Activated CD8-positive, alpha-beta memory T cell treated with anti-CD3 and anti-CD28 coated beads for 1 hour (primary cell): ENCODE data around the gene CREBRF.
"Not testable (repeated sequence)": the region's sequence is repeated elsewhere in the genome, so short reads cannot be mapped to it uniquely, and the experiment has no call there.

ENCODE experiments used
- DNase-seq, 2 donors: peaks; one replicate each; pipeline ENCODE4 v3.0.0-alpha.2; 2020; ENCODE audit warnings: low read depth in 1 of 2; ENCODE audit errors: extremely low read depth in 1 of 2

CREBRF gene

DNA sequence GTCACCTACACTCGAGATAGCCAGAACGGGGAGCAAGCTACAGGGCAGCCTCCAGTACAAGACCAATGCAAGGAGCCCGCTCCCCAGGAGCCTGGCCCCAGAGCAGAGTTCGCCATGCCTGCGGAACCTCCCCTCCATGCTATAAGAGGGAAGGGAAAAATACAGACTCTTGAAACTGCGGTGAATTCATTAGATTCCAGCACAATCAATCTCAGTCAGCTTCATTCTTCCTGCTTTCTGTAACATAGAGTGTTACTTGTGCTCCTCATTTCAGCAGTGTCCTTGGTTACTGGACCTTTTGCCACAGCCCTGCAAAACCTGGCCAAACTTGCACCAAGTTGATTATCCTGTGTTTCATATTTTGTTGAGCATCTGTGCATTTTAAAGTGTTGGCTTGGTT, 22.2 kb upstream of the CREBRF start:
- no peak for DNase-seq

DNA sequence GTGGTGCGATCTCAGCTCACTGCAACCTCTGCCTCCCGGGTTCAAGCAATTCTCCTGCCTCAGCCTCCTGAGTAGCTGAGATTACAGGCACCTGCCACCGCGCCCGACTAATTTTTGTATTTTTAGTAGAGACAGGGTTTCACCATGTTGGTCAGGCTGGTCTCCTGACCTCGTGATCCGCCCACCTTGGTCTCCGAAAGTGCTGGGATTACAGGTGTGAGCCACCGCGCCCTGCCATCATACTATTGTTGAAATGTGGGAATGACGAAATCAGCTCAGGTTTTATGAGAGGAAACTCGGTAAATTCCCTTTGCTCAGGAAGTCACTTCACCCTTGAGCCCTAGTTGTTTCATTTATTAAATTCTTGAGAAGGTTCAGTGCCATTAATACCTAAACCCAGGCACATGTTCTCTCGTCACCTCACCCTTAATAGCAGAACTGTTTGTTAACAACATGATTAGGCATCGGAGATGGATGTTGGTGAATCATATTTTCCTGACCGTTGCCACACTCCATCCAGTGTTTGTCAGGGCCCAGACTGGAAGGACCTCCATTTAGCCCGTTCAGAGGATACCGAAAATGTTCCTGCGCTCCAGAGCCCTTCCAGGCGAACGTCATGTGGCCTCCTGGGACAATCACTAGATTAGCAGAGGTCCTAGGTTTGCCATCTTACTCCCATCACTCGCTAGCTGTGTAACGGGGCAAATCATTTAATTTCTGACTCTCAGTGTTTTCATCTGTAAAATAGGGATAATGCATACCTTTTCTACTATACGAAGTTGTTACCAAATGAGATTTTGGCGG, 20.0 kb upstream of the CREBRF start:
- no peak for DNase-seq

DNA sequence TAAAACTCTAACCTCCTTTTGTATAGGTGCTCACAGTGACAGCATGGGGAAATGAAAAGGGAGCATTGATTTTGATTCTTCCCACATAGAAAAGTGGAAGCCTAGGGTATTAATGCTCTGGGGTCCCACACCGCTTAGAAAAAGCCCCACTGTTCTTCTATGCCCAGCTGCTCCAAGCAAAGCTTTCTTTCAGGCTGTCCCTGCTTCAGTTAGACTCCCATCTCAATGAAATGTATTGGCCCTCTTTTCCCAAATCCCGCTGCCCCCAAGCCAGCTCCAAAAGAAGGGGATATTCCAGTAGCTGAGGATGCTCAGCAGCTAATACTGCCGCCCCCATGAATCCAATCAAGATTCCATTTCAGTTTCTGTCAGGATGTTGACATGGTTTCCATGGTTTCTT, 17.0 kb upstream of the CREBRF start:
- no peak for DNase-seq

DNA sequence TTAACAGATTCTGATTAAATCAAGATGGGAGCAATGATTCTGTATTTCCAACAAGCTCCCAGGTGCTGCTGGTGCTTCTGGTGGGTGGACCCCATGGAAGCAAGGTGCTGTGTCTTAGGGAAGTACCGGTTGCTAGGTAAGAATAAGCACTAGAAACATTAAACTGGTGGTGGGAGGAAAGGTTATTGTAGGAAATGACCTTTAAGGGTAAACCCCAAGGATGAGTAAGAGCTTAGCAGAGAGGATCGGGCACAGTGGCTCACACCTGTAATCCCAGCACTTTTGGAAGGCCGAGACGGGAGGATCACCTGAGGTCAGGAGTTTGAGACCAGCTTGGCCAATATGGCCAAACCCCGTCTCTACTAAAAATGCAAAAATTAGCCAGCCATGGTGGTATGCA, 16.2 kb upstream of the CREBRF start:
- no peak for DNase-seq

DNA sequence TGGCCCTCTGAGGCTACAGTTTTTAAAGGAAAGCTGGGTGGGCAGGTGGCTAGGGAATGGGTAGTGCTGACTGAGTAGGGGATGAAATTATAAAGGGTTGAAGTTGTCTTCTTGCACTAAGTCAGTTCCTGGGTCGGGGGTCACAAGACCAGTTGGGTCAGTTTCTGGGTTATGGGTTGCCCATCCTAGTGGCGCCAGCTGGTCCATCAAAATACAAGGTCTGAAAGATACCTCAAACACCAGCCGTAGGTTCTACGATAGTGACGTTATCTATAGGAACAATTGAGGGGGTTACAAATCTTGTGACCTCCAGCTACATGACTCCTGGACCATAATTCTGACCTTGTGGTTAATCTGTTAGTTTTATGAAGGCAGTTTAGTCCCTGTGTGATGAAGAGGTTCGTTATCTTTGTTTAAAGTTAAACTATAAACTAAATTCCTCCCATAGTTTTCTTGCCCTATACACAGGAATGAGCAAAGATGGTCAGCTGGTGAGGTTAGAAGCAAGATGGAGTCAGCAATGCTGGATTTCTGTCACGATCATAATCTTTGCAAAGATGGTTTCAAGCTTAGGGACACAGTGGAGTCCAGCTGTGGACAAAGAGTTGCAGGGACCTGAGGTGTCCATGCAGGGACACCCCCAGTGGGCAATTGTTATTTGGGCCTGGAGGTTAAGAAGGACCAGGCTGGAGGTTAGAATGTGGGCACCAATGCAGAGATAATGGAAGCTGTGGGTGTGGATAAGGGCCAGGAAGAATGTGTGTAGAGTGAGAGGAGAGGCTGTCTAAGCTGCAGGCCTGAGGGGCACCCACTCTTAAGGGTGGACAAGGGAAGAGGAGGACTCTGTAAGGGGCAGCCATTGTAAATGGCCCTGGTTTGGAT, 14.0 kb upstream of the CREBRF start:
- no peak for DNase-seq

DNA sequence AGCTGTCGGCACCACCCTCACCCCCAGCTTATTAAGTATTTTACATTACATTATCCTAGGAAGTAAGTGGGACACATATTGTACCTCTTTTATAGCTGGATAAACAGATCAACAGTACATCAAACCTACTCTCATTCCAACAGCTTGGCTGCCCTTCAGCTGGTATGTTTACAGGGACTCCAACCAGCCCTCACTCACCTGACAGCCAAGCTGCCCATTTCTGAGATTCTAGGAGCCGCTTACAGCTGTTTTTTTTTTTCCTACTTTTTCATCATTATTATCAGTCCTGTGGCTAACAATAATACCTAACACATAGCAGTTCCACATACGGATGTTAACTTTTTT, 13.4 kb upstream of the CREBRF start:
- no peak for DNase-seq

DNA sequence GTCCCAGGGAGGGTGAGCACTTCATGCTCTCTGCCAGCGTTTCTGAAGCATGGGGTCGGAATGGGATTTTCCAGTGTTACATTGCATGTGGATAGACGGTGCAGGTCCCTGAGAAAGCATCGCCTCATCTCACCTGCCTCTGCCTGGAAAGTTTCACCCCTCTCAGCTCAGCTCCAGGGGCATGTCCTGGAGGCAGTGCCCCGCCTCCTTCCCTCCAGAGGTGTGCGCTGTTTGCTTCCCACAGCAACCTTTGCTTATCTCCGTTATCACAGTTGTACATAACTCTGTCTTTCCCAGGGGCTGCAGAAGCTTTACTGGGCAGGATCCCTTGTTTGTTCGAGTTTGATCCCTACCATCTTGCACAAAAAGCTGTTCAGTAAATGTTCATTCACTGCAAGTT, 10.7 kb upstream of the CREBRF start:
- no peak for DNase-seq

DNA sequence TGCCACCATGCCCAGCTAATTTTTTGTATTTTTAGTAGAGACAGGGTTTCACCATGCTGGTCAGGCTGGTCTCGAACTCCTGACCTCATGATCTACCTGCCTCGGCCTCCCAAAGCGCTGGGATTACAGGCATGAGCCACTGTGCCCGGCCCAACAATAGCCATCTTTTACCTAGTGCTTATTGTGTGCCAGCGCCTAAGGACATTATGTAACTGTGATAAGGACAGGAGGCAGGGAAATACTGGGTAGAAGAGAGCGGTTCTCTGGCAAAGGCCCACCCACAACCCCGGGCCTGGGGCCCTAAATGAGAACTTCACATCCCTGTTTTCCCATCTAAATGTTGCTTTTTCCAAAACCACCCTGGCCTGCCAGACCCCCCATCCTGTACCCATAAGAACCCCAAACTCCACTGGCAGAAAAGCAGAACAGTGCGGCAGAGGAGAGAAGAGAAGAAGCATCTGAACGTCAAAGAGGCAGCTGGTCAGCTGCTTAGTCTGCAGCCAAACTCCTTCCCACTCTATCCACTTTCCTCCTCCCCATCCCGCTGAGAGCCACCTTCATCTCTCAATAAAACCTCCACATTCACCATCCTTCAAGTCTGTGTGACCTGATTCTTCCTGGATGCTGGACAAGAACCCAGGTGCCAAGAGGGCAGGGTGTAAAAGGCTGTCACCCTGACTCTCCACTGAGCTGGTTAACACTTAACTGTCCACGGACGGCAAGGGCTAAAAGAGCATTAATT, 8.9 kb upstream of the CREBRF start:
- not testable (repeated sequence) for DNase-seq

DNA sequence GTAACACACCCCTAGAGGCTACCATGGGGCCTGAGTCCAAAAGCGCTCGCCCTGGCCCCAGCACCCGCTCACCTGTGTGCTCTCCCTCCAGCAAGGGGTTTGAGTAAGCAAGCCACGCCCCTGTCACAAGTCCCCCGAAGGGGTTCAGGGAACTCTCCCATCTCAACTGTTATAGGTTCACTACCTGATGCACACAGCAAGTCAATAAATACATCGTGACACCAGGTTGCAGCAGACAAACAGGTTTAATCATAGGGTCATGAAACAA, 8.4 kb upstream of the CREBRF start:
- no peak for DNase-seq

DNA sequence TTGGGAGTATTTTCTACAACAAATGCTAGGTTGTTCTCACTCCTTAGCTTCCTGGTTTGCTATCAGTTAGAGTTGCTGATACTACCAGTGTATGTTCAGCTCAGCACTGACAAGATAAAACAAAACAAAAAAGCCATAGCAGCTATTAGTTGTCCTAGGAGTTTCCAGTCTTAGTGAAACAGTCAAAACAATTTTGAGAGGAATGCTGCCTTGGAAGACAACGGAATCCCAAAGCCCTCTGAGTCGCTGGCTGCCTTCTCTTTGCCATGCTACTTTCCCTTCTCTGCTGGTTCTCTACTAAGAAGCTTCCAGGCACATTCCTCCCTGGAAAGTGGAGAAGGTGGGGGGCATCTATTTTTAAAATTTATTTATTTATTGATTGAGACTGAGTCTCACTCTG, 5.4 kb upstream of the CREBRF start:
- no peak for DNase-seq

DNA sequence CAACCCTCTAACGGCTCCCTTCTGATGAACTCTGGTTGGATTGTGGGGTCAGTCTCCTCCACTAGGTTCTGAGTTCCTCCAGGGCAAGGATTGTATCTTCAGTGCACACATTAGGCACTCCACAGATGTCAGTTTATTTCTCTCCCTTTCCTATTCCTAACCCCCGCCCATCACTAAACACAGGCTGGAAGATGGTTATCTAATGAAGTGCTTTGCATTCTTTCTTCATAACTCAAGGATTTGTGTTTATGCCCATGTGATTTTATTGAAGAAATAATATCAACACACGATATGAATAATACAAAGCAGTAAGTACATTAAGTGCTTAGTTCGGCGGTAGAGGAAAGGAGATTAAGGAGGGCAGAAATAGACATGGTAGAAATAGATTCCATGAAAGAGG, 4.4 kb upstream of the CREBRF start:
- no peak for DNase-seq

DNA sequence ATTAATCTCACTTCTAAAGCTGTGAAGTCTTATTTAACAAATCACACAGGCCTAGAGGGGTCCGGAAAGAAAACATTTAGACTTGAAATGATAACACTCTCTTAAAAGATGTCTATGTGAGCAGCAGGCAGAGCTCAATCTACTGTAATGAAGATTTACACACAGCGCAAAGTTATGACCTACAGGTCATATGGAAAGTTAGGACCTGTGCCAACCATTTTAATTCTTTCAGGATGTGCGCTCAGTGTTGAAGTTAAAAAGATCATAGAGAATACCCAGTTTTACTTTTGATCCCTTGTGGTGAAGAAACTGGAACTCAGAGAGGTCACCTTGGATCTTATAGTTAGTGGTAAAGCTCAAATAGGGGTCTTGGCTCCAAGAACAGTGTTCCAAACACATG, 3.1 kb upstream of the CREBRF start:
- DNase-seq: no peak

DNA sequence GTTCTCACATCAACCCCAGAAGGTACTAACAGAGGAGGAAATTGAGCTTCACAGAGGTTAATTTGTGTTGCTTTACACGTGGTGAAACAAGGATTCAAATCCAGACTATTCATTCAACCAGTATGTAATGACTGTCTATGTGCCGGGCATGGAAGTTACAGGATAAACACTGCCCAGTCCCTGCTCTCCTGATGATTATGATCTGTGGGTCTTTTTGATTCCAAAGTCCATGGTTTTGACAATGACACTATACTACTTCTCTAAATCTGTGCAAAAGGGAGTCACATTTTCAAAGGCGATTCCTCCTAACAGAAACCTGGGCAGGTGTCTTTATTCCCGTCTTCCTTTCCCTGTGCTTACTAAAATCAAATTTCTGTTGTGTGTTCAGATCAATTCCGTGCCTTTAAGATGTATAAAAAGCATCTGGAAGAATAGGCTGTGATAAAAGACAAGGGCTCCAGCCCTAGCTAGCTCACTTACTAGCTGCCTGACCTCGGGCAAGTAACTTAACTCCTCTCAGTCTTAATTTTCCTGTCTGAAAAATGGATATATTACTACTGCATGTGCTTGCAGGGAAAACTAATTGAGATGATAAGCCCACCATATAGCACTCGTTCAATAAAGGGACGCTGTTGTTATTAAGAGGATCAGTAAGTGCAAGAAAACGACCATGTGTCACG, 970 bp upstream of the CREBRF start:
- no peak for DNase-seq

DNA sequence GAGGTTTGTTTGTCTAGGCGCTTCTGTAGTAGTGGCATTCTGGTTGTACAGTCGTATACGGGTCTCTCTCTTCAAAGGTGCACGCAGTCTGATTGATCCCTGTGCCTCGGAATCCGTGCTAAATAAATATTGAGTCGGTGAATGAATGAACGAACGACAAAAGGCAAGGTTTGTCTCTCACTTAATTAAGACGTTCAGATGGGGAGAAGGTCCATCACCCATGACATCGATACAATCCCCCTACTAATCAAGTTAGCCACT, 500 bp upstream of the CREBRF start:
- DNase-seq: no peak

DNA sequence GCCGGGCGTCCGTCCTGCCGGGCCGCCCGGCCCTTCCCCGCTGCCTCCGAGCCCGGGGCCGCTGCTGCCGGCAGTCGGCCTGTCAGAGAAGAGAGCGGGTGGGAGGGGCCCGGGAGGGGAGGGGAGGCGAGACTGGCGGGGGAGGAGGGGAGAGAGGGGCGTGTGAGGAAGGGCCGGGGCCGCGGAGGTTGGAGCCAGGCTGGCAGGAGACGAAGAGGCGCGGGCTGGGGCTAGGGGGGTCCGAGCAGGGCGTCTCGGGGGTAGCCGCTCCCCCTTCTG, 570 bp downstream of the CREBRF start:
- DNase-seq: peak; percentile 56 to 71

DNA sequence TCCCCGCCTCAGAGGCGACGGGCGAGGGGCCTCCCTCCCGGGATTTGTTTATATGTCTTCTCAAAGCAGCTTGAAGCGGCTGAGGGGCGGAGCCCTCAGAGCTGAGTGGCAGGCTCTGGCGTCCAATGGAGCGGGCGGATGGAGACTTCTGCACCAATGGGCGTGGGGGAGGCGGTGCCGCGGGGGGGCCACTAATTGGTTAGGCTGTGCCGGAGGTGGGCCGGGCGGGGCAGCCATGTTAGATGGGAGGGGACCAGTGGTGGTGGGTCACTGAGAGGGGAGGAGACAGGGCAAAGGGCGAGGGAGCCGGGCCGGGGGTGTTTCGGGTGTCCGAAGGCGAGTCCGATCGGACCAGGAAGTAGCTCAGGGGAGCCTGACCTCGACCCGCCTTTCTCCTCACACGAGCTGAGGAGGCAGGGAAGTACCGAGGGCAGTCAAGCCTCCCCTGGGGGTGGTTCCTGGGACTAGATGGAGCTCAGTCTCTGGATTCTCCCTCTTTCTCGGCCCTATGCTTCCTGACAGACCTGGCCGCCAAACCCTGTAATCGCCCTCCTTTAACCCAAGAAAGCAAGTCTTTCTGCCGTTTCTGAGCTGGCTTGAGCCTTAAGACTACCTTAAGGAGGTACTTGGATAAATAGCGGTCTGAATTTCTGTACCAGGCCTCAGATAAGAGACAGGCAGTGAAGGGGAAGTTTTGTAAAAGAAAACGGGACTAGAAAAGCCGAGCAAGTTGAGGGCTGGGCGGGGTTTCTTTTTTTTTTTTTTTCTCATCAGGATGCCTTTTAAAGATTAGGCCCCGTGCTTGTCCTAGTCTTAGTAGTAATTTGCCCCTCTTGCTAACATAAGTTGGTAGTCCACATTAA, 1.1 kb downstream of the CREBRF start:
- peak; percentile 95 to 96 for DNase-seq

DNA sequence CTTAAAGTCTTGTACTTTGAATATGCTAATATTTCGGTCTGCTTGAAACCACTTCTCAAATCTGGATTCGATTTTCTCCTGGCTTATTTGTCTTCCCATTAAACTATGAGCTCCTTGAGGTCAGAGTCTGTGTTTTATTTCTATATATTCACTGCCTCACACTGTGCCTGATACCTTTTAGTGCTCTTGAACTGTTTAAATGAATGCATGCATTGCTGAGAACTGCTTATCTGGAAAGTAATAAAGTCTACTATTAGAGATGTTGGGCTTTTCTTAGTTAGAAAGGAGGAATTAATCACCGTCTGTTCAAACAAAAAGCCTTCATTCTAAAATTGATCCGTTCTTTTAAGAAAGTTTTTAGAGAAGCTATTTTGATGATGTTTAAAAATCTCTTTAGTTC, 6.0 kb downstream of the CREBRF start:
- no peak for DNase-seq

DNA sequence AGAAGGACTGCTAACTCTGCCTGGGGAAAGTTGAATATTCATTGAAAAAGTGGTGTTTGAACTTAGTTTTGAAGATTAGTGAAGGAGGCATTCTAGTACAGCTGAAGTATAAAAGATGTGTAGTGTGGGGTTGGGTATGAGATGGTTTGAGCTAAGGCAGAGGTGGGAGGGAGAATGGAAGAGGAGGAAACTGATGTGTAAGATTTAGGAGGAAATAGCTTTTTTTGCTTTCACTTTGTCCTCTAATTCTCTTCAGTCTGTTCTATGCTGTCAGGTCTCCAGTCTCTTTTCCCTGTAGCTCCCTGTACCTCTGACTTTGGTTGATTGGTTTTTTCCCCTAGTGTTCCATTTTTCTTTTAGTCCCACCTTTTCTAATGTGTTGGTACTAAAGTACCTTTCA, 9.0 kb downstream of the CREBRF start:
- no peak for DNase-seq

DNA sequence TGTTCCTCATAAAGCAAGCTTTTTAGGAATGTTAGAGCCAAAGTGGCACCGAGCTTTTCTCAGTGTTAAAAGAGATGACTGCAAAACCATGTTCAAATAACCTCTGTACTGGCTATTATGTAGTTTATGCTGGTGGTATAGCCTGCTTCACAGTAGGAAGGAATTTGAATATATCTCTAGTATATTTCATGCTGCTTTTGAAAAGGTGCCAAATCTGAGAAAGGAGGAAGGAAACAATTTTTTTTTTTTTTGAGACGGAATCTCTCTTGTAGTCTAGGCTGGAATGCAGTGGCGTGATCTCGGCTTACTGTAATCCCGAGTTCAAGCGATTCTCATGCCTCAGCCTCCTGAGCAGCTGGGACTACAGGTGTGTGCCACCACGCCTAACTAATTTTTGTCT, 13.5 kb downstream of the CREBRF start:
- no peak for DNase-seq

DNA sequence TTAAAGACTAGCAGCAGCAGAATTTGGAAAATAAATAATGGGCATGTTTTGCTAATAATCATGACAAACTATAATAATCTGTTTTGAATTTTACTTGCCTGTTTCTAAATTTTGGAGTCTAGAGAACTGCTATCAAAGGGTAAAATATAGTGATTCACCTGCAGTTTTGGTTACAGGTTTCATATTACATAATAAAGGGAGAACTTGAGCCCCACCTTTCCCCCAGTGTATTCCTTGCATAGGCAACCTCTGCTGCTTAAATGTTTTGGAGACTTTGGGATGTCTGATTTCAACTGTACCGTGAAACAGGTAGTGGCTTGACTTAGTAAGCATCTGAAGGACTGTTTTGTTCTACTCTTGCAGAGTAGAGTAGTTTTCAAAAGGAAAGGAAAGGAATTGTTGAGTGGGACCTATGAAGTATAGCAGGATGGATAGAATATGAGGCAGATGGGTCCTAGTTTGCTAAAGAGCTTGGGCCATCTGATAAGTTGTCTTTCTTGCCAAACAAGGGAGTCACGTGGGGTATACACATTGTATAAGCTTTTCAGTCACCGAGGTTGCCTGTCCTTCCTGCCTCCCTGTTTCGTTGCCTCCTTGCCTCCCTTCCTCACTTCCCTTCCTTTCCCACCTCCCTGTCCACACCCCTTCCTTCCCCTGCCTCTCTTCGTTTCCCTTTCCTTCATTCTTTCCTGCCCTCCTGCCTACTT, 19.1 kb downstream of the CREBRF start:
- DNase-seq: no peak
